ENCODE results near the gene C4orf50.

DNA sequence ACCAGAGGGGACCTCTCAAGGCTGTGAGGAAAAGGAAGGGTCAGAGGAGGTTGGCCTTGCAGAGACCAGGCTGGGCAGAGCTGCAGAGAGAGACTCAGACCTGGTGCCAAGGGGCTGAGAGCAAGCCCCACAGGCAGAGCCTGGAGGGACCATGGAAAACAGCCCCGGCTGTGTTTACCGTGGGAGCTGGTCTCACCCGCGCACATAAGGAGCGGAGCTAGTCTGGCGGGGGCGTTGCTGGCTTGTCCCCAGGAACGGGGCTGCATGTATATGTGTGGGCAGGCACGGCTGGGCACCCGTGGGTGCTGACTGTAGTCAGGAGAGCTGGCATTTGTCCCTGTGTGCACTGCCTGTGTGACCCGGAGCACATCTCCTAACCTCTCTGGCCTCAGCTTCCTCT, 45.7 kb downstream of the C4orf50 start:
- TF ChIP-seq CTCF (IDR thresholded peaks at IDR 0.05; ENCODE audit: insufficient read depth, low read depth, low read length) (no peak), EZH2 (IDR thresholded peaks at IDR 0.05; ENCODE audit: insufficient read depth, low read length) (no peak)

Measured in astrocyte (in vitro differentiated cells and primary cell).